Measurements from ENCODE around the gene HMSD.

Gene HMSD

DNA sequence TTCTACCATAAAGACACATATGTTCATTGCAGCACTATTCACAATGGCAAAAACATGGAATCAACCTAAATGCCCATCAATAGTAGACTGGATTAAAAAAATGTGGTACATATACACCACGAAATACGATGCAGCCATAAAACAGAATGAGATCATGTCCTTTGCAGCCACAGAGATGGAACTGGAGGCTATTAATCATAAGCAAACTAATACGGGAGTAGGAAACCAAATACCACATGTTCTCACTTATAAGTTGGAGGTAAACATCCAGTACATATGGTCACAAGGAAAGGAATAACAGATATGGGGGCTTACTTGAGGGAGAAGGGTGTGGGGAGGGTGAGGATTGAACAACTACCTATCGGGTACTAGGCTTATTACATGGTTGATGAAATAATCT is 7.7 kb downstream of the HMSD start:
- DNase-seq (ENCODE audit: low read depth): no peak

DNA sequence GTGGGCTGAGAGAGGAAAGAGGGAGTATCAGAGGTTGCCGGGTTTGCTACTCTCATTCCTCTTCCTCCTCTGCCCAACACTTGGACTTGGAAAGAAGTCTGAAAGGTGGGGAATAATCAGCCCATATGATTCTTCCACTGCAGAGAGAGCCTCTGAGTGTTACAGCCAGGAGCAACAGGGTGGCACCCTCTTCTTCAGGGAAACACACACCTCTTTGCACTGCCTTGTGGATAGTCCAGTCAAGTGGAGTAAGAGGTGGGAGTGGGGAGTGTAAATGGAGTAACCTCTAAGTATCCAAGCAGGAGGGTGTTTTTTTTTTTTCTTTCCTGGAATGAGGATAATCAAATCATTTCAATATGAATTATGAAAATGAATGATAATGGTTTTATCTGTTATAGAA is 11.8 kb downstream of the HMSD start:
- no peak for DNase-seq (ENCODE audit: low read depth)

DNA sequence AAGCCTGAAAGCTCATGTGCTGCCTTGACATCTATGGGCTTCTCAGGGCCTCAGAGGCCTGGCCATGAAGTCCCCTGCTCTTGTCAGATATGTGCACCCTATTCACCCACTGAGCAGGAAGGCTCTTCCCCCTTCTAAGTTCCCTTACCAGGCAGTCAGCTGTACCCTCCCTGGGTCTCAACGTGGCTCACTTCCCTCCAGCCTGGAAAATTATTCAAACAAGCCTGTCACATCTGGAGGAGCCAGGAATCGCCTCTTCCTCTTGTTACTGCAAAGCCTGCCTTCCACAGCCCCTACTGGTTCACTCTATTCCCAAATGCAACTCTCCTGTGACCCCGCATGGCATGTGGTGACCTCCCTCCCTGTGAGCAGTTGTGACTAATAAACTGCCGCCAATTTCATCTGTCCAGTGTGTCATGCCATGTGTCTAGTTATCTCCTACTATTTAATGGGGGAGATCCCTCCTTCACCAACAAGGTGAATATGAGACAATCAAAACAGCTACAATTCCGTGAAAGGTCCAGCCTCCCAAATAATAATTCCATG is 12.4 kb downstream of the HMSD start:
- no peak for DNase-seq (ENCODE audit: low read depth)

DNA sequence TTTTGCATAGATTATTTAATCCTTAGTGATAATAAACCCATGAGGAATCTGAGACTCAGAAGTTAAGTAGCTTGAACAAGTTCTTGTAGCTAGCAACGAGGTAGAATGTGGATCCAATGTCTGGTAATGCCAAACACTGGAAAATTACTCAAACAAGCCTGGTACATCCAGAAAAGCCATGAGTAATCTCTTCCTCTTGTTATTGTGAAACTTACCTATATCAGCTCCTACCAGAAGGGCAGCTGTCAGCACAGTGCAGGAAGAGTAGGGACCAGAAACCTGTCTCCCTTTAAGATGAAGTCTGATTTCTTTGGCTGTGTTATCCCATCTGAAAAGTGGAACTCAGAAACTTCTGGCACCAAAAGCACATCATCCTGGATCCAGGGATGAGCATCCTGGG is 13.0 kb downstream of the HMSD start:
- DNase-seq (ENCODE audit: low read depth): no peak

DNA sequence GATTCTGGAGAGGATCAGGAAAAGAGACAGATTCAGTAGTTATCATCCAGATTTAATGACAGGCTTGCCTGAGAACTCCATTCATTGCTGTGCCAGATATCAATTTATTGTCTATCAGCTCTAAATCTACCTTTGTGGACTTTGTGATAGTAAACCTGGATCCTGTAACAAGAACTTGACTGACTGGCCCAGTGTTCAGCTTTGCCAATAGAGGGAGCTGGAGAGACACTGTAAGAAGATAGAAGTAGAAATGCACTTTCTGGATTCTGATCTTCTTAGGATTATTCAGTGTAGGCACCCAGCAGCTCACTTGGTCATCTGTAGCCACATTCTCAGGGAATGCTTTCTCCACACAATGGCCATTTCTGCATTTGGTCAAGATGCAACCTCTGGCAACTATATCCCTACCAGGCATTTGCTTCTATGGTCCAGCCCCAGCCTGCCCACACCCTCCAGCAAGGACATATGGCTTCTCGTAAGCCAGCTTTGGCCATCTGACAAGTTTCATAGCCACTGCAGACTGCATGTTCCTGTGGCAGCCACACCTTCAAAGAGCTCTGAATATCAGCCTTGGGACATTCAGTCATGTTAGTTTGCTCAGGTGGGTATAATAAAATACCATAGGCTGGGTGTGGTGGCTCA is 14.6 kb downstream of the HMSD start:
- DNase-seq (ENCODE audit: low read depth): no peak

DNA sequence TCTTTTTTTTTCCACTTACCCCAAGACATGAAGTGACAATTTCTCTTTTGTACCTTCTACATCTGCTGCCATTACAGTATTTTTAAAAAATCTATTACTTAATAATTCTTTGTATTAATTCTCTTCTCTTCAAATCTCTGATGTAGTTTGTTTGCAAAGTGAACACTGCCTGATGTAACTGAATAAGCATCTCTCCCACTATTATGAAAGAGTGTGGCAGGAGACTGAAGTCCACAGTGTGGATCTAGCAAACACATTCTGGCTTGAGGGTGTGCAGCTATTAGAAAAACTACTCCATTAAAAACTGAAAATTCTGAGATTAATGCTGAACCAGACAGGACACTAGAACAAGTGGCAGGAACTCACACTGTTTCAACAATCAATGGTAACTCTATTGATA is 15.8 kb downstream of the HMSD start:
- DNase-seq (ENCODE audit: low read depth): no peak

DNA sequence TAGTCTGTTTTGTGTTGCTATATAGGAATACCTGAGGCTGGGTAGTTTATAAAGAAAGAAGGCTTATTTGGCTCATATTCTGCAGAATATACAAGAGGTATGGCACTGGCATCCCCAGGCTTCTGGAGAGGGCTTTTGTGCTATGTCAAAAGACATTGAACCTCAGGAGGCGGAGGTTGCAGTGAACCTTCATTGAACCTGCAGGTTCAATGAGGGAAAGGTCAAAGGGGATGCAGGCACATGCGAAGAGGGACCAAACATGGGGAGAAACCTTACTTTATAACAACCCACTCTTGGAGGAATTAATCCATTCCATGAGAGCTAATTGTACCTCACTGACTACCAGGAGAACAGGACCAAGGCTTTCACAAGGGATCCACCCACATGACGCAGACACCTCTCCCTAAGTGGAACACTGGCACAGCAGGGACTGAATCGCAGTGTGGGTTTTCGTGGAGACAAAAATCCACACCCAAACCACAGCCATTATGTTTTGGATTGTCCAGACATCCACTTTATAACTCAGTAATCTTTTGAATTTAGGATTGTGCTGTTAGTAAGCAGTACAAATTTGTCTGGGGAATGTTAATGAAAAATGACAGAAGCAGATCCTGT is 16.7 kb downstream of the HMSD start:
- no peak for DNase-seq (ENCODE audit: low read depth)

DNA sequence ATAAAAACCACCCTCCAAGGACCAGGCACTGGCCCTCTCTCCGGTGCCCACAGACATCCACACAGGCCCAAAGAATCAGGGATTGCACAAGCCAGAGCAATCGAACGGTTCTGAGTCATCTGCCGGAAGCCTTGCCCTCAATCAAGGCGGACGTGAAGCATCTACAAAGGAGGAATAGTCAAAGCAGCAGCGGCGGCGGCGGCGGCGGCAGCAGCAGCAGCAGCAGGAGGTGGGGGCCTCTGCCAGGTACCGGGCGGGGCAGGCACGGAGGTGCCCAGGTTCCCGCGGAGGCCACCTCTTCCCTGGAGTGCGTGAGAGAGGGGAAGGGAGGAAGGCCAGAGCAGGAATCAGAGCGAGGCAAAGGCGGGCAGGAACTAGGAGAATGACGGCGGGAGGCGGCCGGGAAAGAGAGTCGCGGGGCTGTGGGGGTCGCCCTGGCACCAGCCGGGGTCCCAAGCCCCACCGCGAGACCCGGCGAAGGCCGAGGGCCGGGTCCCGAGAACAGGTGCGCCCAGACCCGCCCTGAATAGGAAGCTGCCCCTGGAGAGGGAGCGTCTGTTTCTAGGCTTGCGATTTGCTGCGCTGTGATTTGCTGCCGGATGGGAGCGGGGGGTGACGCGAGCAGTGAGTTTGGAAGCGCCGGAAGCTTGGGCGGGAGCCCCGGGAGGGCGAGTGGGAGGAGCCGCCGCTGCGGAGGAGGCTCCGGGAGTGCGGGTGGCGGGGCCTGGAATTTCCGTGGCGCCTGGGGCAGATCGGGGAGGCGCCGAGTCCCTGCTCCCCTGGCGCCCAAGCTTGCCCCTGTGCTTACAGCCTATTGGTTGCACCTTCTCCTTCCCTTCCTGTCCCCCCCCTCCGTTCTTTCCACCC is 21.1 kb downstream of the HMSD start, which contains the start of gene SERPINB8:
TSS of gene SERPINB8 (plus strand) at position 140 of the 867 bp plus-strand sequence. CDS start 8,228 bp downstream, outside the sequence.
- no peak for DNase-seq (ENCODE audit: low read depth)

DNA sequence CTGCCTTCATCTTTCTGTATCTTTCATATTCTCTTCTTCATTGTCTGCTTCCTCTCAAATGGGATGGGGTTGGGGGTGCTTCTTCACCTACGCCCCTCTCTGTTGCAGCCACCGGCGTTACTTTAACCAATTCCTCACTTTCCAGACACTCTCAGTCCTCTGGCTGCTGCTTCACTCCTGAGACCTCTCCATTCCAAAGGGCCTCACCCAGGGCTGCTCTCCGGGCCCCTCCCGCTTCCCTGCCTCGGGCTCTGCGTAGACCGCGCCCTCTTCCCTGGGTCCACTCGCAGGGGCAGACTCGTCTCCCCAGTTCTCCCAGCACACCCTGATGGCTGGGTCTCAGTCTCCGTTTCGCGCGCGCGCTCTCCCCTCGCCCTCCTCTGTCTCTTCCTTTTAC is 21.7 kb downstream of the HMSD start:
- DNase-seq (ENCODE audit: low read depth): no peak

DNA sequence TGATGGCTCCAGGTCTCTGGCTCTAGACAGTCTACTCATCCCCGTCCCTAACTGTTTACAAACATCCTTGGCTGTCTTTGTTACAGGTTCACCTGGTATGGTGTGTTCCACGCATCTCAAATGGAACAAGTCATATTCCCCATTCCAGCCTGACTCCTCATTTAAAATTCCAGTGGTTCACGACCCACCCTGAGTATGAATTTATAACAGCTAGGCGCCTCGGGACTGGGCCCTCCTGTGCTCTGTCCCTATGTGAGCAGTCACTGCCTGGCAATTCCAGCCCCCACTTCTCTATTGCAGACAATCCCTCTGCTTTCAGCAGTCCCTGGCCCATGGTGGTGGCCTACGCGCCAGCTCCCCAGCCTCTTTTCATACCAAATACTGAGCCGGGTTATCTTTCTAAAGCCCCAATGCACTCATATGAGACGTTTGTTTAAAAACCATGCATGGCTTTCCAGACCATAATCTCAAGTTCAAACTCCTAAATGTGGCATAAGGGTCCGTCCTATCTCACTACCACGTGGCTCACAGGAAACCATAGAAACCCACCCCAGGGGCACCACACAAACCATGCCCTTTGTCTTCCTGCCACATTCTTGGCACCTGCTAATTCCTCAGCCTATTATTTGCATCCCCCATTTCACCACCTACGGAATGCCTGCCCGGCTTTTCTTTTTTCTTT is 22.4 kb downstream of the HMSD start:
- no peak for DNase-seq (ENCODE audit: low read depth)

DNA sequence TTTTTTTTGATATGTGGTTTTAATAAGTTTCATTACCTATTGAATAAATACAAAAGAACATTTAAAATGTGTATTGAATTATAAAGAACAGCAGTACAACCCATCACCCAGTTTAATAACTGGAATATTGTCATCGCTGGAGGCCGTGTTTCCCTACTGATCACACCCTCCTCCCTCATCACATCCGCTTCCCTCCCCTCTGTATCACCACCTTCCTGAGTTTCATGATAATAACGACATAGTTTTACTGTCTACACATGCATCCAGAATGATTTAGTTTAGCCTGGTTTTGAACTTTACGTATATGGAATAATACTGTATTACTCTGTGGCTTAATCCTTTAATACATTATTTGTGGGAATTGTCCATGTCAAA is 22.9 kb downstream of the HMSD start:
- no peak for DNase-seq (ENCODE audit: low read depth)

DNA sequence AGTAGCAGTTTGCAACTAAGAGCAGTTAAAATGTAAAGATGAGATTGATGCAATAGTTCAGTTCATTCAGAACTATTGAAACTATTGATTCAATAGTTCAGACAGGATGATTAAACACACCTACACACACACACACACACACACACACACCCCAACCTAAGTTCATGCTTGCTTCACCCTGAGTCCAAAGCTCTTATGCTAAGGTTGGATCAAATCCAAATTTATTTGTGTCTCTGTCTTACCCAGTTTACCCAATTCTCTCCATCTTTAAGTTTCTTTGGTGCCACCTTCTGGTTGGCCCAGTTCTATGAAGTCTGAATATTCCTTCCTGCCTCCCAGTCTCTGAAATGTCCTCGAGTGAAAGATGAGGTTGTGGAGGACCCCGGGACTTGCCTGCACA is 25.9 kb downstream of the HMSD start:
- DNase-seq (ENCODE audit: low read depth): no peak

DNA sequence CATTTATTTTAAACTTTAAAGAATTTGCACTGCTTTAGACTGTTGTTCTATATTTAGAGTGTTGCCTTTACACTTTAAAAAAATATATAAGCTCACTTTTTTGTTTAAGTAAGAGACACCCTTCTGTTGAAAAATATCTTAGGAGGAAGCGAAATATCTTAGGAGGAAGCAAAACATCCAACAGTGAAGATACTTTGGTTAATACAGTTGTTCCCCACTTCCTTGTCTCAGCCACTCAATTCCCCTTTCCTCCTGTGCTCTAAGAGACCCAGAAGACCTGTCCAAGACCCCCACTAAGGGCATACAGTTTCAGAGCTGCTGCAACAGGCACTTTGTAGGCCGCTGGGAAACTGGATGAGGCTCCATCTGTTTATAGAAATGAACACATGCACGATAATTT is 26.5 kb downstream of the HMSD start:
- DNase-seq (ENCODE audit: low read depth): no peak

DNA sequence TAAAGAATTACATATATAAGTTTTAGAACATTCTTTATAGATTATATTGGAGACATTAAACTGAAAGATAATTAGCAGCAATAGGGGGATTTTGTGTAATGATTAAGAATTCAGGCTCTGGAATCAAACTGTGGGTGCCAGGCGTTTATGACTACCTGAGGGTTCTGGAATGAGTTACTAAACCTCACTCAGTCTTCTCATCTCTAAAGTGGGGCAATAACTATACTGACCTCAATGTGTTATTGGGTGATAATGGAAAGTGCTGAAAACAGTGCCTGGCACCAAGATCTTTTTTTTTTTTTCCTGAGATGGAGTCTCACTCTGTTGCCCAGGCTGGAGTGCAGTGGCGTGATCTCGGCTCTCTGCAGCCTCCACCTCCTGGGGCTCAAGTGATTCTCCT is 27.9 kb downstream of the HMSD start:
- DNase-seq (ENCODE audit: low read depth): no peak

DNA sequence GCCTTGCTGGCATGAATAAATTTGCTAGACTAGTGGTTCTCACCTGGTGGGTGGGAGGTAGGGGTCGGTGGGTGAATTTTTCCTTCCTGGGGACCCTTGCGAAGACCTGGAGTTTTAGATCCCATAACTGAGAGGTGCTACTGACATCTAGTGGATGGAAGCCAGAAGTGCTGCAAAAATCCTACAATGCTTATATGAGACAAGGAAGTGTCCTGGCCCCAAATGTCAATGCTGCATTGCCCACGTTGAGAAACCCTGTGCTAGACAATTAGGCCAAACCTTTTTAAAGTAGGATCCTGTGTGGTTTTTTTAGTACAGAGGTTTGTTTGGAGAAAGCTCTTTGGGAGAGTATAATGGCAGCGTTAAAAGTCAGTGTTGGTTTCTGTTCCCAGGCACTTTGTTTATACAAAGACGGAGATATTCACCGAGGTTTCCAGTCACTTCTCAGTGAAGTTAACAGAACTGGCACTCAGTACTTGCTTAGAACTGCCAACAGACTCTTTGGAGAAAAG is 30.4 kb downstream of the HMSD start:
- peak; percentile 4 for DNase-seq (ENCODE audit: low read depth)

DNA sequence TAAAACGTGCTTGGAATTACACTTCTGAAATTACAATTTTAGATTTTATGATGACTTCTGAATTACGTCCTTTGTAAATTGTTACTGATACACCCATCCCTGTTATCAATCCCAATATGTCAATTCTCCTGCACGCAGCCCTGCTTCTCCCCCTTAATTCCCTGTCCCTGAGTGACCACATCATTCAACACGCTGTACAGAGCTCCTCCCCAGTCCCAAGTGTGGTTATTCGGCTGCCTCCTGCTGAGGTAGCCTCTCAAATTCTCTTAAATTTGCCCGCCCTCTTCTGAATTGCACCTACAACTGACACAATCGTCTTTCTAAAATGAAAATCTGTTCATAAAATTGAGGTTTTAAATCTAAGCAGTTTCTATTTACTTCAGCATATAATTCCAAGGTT is 30.9 kb downstream of the HMSD start:
- DNase-seq (ENCODE audit: low read depth): no peak

DNA sequence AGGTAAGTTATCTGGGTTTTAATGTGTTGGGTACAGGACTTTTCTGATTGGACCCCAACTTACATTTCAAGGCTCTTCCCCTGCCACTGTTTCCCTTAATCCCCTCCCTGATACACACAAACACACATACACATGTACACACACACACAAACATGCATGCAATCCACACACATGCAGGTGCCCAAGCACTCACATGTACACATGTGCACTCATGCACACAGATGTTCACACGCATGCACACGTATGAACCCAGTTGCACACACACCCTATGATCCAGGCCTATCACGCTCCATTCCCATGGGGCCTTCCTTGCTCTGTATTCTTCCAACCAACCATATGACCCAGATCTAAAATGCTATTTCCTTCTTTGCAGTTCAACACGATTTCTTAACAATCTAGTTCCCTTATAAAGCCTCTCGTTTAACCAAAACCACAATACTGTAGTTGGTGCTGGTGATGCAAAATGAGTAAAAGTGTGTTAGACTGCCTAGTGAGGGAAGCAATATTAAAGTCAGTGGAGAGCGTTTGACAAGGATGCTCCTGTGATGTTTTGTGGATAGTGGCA is 31.9 kb downstream of the HMSD start:
- no peak for DNase-seq (ENCODE audit: low read depth)

DNA sequence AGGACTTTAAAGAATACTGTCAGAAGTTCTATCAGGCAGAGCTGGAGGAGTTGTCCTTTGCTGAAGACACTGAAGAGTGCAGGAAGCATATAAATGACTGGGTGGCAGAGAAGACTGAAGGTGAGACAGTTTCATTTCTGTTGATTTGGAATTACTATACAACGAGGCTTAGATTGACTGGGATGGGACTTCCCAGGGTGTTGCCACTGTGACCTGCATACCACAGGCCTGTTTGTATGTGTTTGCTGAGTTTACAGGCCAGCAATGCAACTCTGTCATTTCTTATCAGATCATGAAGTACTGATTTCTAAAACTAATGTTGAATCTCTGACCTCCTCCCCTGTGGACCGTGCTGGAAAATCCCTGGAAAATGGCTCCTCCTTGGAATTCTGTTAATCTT is 32.6 kb downstream of the HMSD start:
- no peak for DNase-seq (ENCODE audit: low read depth)

DNA sequence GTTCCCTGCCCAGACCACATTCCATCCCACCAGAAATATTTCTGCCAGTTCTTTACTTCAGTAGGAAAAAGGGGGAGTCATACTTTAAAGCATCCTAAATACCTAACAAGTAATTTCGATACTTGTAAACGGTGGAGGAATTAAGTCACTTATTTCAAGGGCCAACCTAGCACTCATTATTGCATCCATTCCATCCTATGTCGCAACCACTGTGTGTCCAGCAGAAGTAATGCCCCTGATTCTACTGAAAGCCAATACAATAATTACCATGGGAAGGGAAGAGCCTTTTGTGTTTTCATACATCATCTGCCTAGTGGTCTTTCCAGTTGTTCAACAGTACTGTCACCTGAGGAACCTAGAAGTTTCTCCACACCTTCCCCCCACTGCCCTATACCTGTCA is 33.3 kb downstream of the HMSD start:
- no peak for DNase-seq (ENCODE audit: low read depth)

DNA sequence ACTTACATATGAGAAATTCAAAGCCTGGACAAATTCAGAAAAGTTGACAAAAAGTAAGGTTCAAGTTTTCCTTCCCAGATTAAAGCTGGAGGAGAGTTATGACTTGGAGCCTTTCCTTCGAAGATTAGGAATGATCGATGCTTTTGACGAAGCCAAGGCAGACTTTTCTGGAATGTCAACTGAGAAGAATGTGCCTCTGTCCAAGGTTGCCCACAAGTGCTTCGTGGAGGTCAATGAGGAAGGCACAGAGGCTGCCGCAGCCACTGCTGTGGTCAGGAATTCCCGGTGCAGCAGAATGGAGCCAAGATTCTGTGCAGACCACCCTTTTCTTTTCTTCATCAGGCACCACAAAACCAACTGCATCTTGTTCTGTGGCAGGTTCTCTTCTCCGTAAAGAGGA is 37.8 kb downstream of the HMSD start:
- no peak for DNase-seq (ENCODE audit: low read depth)

DNA sequence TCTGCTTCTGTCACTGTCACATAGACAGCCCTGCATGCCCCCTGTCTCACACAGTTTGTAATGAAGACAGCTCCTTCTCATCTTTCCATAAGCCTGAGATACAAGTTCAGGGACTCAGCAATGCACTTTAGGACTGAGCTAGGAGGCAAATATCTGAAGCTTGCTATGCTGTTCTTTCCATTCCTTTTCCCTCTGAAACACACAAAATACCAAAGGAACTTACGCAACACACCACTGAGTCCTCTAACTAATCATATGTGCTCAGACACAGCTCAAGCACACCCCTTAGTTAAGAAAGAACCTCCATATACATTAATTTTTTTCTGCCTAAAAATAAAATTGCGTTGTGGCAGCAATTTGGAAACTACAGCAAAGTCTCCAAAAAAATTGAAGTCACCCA is 38.6 kb downstream of the HMSD start:
- DNase-seq (ENCODE audit: low read depth): no peak

DNA sequence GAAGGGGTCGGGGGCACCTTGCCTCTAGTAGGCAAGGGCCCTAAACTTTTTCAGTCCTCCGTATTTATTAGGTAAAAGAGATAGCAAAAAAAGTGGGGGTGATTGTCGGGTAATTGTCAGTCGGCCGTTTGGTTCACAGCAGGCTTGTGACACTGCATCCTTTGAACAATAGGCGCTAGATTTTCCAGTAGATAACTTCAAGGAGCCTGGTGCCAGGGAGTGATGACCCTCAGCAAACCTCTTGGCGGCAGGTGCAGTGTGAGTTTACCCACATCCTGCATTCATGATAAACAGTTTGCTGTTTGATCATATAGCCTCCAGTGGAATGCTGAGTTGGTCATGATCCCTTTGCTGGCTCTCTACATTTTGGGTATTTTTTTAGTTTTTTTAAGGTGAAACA is 43.6 kb downstream of the HMSD start:
- no peak for DNase-seq (ENCODE audit: low read depth)
